Esophagus muscularis mucosa (tissue), 4 donors: ENCODE results near the gene BCL3. TPM values are rescaled to one million over a fixed set of nuclear protein-coding genes. Genes with fewer than 3 reads are reported as not detected.
"Not testable (repeated sequence)": the region's sequence is repeated elsewhere in the genome, so short reads cannot be mapped to it uniquely, and the experiment has no call there.

Source experiments
- DNase-seq: peaks from one replicate; pipeline ENCODE4 v3.0.0-alpha.2; 2017; ENCODE audit errors: extremely low spot score
- H3K27ac ChIP-seq, 4 donors: fragments of 200-600 bp; sonication (generic); replicated peaks in 1 of 4; 1 replicate in 3 of 4; 2 replicates in 1 of 4; pipeline ENCODE4 v1.5.1; 2016 to 2019; ENCODE audit warnings: mild to moderate bottlenecking in 1 of 4
- H3K27me3 ChIP-seq, 4 donors: fragments of 200-600 bp; sonication (generic); one replicate each; pipeline versions ENCODE4 v1.5.1 to v1.6.0; 2016 to 2019
- H3K36me3 ChIP-seq, 4 donors: fragments of 200-600 bp; sonication (generic); one replicate each; pipeline ENCODE4 v1.5.1; 2016 to 2019
- H3K4me1 ChIP-seq, 4 donors: fragments of 200-600 bp; sonication (generic); one replicate each; pipeline ENCODE4 v1.5.1; 2016 to 2019
- H3K4me3 ChIP-seq, 4 donors: fragments of 200-600 bp; sonication (generic); 1 replicate in 2 of 4; 2 replicates in 2 of 4; pipeline ENCODE4 v1.5.1; 2016 to 2019; ENCODE audit warnings: mild to moderate bottlenecking in 4 of 4, moderate library complexity in 1 of 4
- H3K9me3 ChIP-seq, 4 donors: fragments of 200-600 bp; sonication (generic); 1 replicate in 3 of 4; 2 replicates in 1 of 4; pipeline ENCODE4 v1.5.1; 2016 to 2019
- CTCF ChIP-seq, 3 experiments: fragments of 200-600 bp in 2 of 3; fragments of 450-650 bp in 1 of 3; sonication (generic) in 2 of 3; IDR thresholded peaks; one replicate each; pipeline ENCODE4 v1.5.1; 2017 to 2019; ENCODE audit warnings: antibody characterized with exemption in 3 of 3, mild to moderate bottlenecking in 2 of 3, moderate library complexity in 1 of 3
- EP300 ChIP-seq: sonication (generic); formaldehyde crosslinking; IDR thresholded peaks from one replicate; pipeline ENCODE4 v1.6.1; 2017; ENCODE audit warnings: antibody characterized with exemption
- POLR2A ChIP-seq: fragments of 450-650 bp; IDR thresholded peaks from one replicate; pipeline ENCODE4 v1.6.1; 2017; ENCODE audit warnings: antibody characterized with exemption, moderate library complexity, mild to moderate bottlenecking, low read depth
- POLR2AphosphoS5 ChIP-seq, 2 donors: sonication (generic); formaldehyde crosslinking; IDR thresholded peaks; one replicate each; pipeline ENCODE4 v1.6.1; 2017; ENCODE audit warnings: antibody characterized with exemption in 2 of 2
- WGBS: methylation state at CpG from one replicate; pipeline ENCODE4 v1.1.5; 2018; 5-methylcytosine and 5-hydroxymethylcytosine counted together
- intact Hi-C: fragments of 100-400 bp; cut with DNase I; formaldehyde crosslinking; loops from one replicate; pipeline ENCODE4 v1.15.1; 2023
- total RNA-seq, 4 donors: library from RNA; depleted of rRNA; stranded (reverse); fragments of >200 nt; gene quantifications; one replicate each; pipeline versions ENCODE4 v1.1.0 to v1.2.1, GENCODE V29; 2016

Gene BCL3
- total RNA-seq, 4 donors from 2014 or later = 10.0 to 147 (median 20.2) TPM

DNA sequence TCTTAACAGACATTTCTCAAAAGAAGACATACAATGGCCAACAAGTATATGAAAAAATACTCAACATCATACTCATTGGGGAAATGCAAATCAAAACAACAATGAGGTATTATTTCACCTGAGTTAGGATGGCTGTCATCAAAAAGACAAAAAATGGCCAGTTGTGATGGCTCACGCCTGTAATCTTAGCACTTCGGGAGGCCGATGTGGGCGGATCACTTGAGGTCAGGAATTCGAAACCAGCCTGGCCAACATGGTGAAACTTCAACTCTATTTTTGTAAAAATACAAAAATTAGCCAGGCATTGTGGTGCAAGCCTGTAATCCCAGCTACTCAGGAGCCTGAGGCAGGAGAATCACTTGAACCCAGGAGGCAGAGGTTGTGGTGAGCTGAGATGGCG lies 27.6 kb upstream of the BCL3 start:
- DNase-seq = no peak
- Histone ChIP-seq H3K9me3 (no peaks in the 10 kb centered on the region), H3K27me3 (no peaks in the 10 kb centered on the region), H3K36me3 (no peaks in the 10 kb centered on the region), H3K4me3 (no peak overlapping the region), H3K27ac (no peak overlapping the region), H3K4me1 (peaks cover 42 to 65% (median 53%) of the 10 kb centered on the region in 4 donors)
- intact Hi-C loops = loop anchor here (5.0 kb wide), 1 partner anchor 34 kb away; no protein-coding TSS in a partner anchor
- TF ChIP-seq CTCF (IDR thresholded peaks at IDR 0.05) (no peak), EP300 (no peak), POLR2A (no peak), POLR2AphosphoS5 (IDR thresholded peaks at IDR 0.05) (no peak)
- 78% methylated on average over 6 of the region's 6 CpGs for WGBS

DNA sequence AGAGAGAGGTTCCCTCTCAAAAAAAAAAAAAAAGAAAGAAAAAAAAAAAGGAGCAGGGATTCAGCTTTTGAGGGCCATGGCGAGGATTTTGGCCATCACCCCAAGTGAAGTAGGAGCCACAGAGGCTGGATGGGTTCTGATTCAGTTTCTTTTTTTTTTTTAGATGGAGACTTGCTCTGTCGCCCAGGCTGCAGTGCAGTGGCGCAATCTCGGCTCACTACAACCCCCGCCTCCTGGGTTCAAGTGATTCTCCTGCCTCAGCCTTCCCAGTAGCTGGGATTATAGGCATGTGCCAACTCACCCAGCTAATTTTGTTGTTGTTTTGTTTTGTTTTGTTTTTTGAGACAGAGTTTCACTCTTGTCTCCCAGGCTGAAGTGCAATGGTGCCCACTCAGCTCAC lies 27.1 kb upstream of the BCL3 start:
- not testable (repeated sequence) for H3K9me3 ChIP-seq, H3K36me3 ChIP-seq, H3K27ac ChIP-seq, H3K4me3 ChIP-seq, DNase-seq, H3K27me3 ChIP-seq
- intact Hi-C loops = loop anchor here (5.0 kb wide), 1 partner anchor 34 kb away; no protein-coding TSS in a partner anchor
- peaks cover 42 to 65% (median 53%) of the 10 kb centered on the region in 4 donors for H3K4me1 ChIP-seq
- 89% methylated on average over 5 of the region's 5 CpGs for whole genome bisulfite sequencing

DNA sequence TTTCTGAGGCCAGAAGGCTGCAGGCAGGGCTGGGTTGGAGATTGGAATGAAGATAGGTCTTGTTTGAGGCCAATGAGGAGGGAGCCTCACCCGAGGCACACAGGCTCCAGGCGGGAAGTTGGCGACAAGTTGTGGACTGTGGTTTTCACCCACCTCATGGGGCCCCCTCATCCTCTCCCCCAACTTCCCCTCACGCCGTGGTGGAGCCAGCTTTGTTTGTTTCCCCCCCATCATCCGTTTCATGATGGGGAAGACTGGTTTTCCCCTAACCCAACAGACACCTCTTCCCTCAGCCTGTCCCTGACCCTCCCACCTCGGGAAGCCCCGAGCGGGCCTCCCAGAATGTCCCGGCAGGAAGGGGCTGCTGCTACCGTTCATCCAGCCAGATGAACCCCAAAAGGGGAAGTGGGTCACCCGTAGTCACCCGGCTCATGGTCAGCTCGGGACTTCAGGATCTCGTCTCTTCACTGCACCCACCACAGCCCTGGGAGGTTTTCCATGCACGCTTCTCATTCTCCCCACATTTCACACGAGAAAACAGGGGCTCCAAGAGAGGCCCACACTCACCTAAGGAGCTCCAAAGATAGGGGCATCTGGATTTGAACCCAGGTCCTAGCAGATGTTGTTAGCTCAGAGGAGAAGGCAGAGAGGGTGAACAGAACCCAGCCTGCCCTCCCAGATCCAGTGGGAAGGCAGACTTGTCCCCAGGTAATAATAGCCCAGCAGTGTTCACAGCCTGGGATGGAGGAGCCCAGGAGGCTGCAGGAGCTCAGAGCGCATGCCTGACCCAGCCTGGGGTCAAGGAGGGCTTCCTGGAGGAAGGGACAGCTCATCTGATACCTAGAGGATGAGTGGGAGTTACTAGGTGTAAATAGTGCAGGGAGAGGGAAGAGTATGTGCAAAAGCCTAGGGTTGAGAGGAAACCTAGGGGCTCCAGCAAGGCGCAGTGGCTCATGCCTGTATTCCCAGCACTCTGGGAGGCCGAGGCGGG lies 26.1 kb upstream of the BCL3 start:
- WGBS = 40% methylated on average over 19 of the region's 21 CpGs
- TF ChIP-seq POLR2A (no peak), CTCF (IDR thresholded peaks at IDR 0.05) (no peak), POLR2AphosphoS5 (IDR thresholded peaks at IDR 0.05) (no peak), EP300 (no peak)
- intact Hi-C loops = loop anchor here (5.0 kb wide), 1 partner anchor 35 kb away; no protein-coding TSS in a partner anchor
- H3K9me3 ChIP-seq = no peaks in the 10 kb centered on the region
- H3K27me3 ChIP-seq = no peaks in the 10 kb centered on the region
- H3K36me3 ChIP-seq = no peaks in the 10 kb centered on the region
- H3K27ac ChIP-seq = peak overlapping the region in 2 of 4 donors; percentile 8 to 52
- no peak overlapping the region for H3K4me3 ChIP-seq
- no peak for DNase-seq
- H3K4me1 ChIP-seq = peaks cover 42 to 58% (median 53%) of the 10 kb centered on the region in 4 donors

- intact Hi-C loops = loop anchor here (5.0 kb wide), 1 partner anchor 36 kb away; no protein-coding TSS in a partner anchor
- no peak for TF ChIP-seq POLR2AphosphoS5 (IDR thresholded peaks at IDR 0.05)
- TF ChIP-seq POLR2A = no peak
- TF ChIP-seq CTCF (IDR thresholded peaks at IDR 0.05) = no peak
- no peak for TF ChIP-seq EP300
- Histone ChIP-seq H3K4me3 (no peak overlapping the region), H3K36me3 (no peaks in the 10 kb centered on the region), H3K9me3 (no peaks in the 10 kb centered on the region), H3K4me1 (peaks cover 38 to 48% (median 44%) of the 10 kb centered on the region in 4 donors), H3K27me3 (no peaks in the 10 kb centered on the region), H3K27ac (no peak overlapping the region)
- no peak for DNase-seq
- WGBS = 54% methylated on average over 10 of the region's 10 CpGs
Observed at GRCh38 chr19:44723299-44723951, 25.1 kb upstream of the BCL3 start.

DNA sequence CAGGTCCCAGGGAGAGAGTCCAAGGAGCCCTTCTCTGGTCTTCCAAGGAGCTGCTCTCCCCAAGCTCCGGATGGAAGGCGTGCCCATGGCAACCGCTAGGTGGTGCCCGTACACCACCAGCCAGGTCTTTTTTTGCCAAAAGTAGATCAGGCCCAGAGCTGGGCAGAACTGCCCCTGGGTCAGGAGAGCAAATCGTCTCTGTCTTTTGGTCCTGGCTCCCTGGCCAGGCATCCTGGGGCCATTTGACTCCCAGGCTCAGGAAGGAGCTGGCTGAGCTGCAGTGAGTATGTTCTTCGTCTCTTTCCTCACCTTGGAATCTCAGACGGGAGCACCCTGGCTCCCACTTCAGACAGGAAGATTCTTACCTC lies 24.6 kb upstream of the BCL3 start:
- intact Hi-C loops = loop anchor here (1.0 to 5.0 kb wide), 2 partner anchors 37 to 46 kb away; no protein-coding TSS in a partner anchor
- no peaks in the 10 kb centered on the region for H3K9me3 ChIP-seq
- no peaks in the 10 kb centered on the region for H3K27me3 ChIP-seq
- TF ChIP-seq POLR2A = no peak
- TF ChIP-seq EP300 = no peak
- peak in 1 of 2 donors; percentile 56 for TF ChIP-seq POLR2AphosphoS5 (IDR thresholded peaks at IDR 0.05)
- TF ChIP-seq CTCF (IDR thresholded peaks at IDR 0.05) = peak; percentile 95 to 98 (median 97)
- peak overlapping the region in 2 of 4 donors; percentile 21 to 49 for H3K27ac ChIP-seq
- H3K4me3 ChIP-seq = no peak overlapping the region
- H3K4me1 ChIP-seq = peaks cover 33 to 43% (median 39%) of the 10 kb centered on the region in 4 donors
- peak; percentile 95 for DNase-seq
- H3K36me3 ChIP-seq = no peaks in the 10 kb centered on the region
- 49% methylated on average over 2 of the region's 7 CpGs for WGBS
